Iris pigment epithelial cell (primary cell): ENCODE measurements around the gene CRYM.

ENCODE experiments used
- DNase-seq: peaks from one replicate; pipeline ENCODE4 v3.0.0-alpha.2; 2011; ENCODE audit warnings: low read depth

Gene CRYM

GRCh38 chr16:21244518-21245215 lies 33.4 kb downstream of the CRYM start:
- DNase-seq: no peak

GRCh38 chr16:21242756-21243155 lies 35.3 kb downstream of the CRYM start:
- DNase-seq: no peak

- DNase-seq: no peak
Measured at GRCh38 chr16:21239646-21240045, 38.4 kb downstream of the CRYM start.

GRCh38 chr16:21236831-21237230 lies 41.3 kb downstream of the CRYM start:
- DNase-seq: no peak

- DNase-seq: no peak
Measured at GRCh38 chr16:21235199-21235585, 42.9 kb downstream of the CRYM start.

- no peak for DNase-seq
Measured at GRCh38 chr16:21233521-21234150, 44.5 kb downstream of the CRYM start, which contains the start of gene ANKS4B. Gene ANKS4B (plus strand): TSS chr16:21233699. CDS start chr16:21233738, 39 bp downstream.

- DNase-seq: no peak
Measured at GRCh38 chr16:21233045-21233520, 45.0 kb downstream of the CRYM start.

- no peak for DNase-seq
Measured at GRCh38 chr16:21228361-21228872, 49.7 kb downstream of the CRYM start.

GRCh38 chr16:21227866-21228265 lies 50.2 kb downstream of the CRYM start:
- DNase-seq: no peak

- no peak for DNase-seq
Measured at GRCh38 chr16:21226749-21227148, 51.3 kb downstream of the CRYM start.

GRCh38 chr16:21224800-21225199 lies 53.3 kb downstream of the CRYM start:
- DNase-seq: no peak

GRCh38 chr16:21223787-21224186 lies 54.3 kb downstream of the CRYM start:
- no peak for DNase-seq

- no peak for DNase-seq
Measured at GRCh38 chr16:21222495-21223337, 55.4 kb downstream of the CRYM start.

GRCh38 chr16:21219551-21219950 lies 58.5 kb downstream of the CRYM start:
- no peak for DNase-seq

GRCh38 chr16:21218153-21218552 lies 59.9 kb downstream of the CRYM start:
- peak; percentile 11 for DNase-seq

- no peak for DNase-seq
Measured at GRCh38 chr16:21217121-21217520, 61.0 kb downstream of the CRYM start.

- DNase-seq: no peak
Measured at GRCh38 chr16:21214086-21214485, 64.0 kb downstream of the CRYM start.

- DNase-seq: no peak
Measured at GRCh38 chr16:21211486-21211885, 66.6 kb downstream of the CRYM start, which contains the start of gene ZP2. Gene ZP2 (minus strand): TSS chr16:21211574. CDS start chr16:21211547, 27 bp downstream.
